Measurements from ENCODE around the gene SDK1.

Gene SDK1

GRCh38 chr7:3910054-3910453 is 609.0 kb downstream of the SDK1 start:
- DNase-seq (ENCODE audit: low read depth): no peak
- TF ChIP-seq, protein P1, sequence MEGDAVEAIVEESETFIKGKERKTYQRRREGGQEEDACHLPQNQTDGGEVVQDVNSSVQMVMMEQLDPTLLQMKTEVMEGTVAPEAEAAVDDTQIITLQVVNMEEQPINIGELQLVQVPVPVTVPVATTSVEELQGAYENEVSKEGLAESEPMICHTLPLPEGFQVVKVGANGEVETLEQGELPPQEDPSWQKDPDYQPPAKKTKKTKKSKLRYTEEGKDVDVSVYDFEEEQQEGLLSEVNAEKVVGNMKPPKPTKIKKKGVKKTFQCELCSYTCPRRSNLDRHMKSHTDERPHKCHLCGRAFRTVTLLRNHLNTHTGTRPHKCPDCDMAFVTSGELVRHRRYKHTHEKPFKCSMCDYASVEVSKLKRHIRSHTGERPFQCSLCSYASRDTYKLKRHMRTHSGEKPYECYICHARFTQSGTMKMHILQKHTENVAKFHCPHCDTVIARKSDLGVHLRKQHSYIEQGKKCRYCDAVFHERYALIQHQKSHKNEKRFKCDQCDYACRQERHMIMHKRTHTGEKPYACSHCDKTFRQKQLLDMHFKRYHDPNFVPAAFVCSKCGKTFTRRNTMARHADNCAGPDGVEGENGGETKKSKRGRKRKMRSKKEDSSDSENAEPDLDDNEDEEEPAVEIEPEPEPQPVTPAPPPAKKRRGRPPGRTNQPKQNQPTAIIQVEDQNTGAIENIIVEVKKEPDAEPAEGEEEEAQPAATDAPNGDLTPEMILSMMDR (IDR thresholded peaks at IDR 0.05; ENCODE audit: insufficient read depth, low read depth, low read length, missing control alignments): no peak
- H3K4me3 ChIP-seq (ENCODE audit: low read depth, low read length): no peak overlapping the region

DNA sequence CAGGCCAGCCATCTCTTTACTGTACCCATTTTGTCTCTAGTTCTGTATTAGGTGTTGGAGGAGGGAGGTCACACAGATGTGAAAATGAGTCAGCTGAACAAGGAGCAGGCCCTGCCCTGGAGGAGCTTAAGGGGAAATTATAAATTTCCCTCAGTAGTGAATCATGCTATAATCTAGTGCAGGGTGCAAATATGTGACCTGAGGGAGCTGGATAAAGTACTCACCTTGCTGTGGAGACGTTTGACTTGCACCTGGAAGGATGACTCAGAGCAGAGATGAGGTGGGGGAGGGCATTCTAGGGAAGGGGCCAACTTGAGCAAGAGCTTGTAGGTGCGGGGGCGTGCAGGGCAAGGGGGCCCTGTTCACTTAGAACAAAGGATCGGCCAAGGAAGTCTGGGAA is 610.6 kb downstream of the SDK1 start:
- DNase-seq (ENCODE audit: low read depth): no peak
- no peak overlapping the region for H3K4me3 ChIP-seq (ENCODE audit: low read depth, low read length)
- TF ChIP-seq, protein P1 (IDR thresholded peaks at IDR 0.05; ENCODE audit: insufficient read depth, low read depth, low read length, missing control alignments): no peak

DNA sequence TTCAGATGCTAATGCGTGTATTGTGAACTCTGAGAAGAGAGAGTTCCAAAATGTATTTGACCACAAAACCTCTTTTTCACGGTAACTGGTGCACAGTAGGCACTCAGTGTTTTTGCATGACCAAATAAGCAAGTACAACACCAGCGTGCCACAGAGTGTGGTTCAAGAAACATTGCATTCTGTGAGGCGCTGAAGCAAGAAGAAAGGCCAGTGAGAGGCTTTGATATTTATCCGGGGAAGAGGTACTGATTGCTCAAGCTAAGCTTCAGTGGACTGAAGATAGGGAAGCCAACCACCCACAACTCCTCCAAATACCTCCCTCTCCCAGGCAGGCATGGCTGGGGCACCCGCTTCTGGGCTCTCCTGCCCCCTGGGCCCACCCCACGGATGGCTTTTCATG is 611.2 kb downstream of the SDK1 start:
- TF ChIP-seq, protein P1 (IDR thresholded peaks at IDR 0.05; ENCODE audit: insufficient read depth, low read depth, low read length, missing control alignments): no peak
- DNase-seq (ENCODE audit: low read depth): no peak

DNA sequence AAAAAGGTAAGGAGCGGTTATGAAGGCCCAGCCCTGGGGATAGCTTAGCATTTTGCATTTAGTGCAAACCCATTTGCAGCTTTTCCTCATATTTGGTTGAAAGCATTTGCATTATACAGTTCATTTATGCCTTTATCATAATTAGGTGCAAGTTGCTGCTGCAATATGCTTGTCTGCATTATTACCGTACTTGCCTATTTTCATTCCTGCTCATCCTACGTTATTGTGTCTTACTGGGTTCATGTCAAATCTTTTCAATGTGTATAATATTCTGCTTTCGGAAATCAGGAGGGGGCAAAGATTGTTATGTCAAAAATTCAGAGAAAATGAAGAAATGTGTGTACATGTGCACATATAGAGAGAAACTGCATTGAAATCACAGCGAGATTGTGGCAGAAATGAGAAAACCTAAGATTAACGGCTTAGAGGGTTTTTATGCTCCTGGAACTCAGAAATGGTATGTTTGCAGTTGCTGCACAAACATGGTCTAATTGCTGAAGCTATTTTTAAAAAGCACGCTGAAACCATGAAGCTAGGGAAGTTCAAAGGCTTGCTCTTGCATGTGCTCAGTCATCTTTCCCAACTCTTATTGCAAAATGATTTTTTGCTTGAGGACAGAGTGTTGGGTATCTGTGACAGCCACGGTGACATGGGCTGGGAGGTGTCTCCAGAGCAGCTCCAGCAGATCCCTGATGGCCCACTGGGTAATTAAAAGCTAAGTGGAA is 613.2 kb downstream of the SDK1 start:
- no peak for DNase-seq (ENCODE audit: low read depth)
- no peak overlapping the region for H3K4me3 ChIP-seq (ENCODE audit: low read depth, low read length)
- TF ChIP-seq, protein P1 (IDR thresholded peaks at IDR 0.05; ENCODE audit: insufficient read depth, low read depth, low read length, missing control alignments): no peak

More for the DNA sequence above, 611.2 kb downstream of the SDK1 start:
- no peak overlapping the region for H3K4me3 ChIP-seq (ENCODE audit: low read depth, low read length)

DNA sequence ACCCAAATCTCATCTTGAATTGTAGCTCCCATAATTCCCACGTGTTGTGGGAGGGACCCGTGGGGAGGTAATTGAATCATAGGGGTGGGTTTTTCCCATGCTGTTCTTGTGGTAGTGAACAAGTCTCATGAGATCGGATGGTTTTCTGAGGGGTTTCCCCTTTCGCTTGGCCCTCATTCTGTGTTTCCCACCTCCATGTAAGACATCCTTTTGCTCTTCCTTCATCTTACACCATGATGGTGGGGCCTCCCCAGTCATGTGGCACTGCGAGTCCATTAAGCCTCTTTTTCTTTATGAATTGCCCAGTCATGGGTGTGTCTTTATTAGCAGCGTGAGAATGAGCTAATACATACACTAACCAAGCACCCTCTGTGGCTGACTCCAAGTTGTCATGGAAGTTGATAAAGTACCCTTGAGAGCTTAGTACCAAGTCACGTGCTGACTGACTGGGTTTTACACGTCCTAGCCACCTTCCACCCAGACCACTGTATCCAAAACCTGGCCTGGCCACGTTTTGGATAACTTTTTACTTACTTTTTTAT is 614.4 kb downstream of the SDK1 start:
- TF ChIP-seq, protein P1 (IDR thresholded peaks at IDR 0.05; ENCODE audit: insufficient read depth, low read depth, low read length, missing control alignments): no peak
- DNase-seq (ENCODE audit: low read depth): no peak
- H3K4me3 ChIP-seq (ENCODE audit: low read depth, low read length): no peak overlapping the region

- DNase-seq (ENCODE audit: low read depth): no peak
- TF ChIP-seq, protein P1 (IDR thresholded peaks at IDR 0.05; ENCODE audit: insufficient read depth, low read depth, low read length, missing control alignments): no peak
- H3K4me3 ChIP-seq (ENCODE audit: low read depth, low read length): no peak overlapping the region
These were observed 615.1 kb downstream of the SDK1 start for GRCh38 chr7:3916146-3916545.

DNA sequence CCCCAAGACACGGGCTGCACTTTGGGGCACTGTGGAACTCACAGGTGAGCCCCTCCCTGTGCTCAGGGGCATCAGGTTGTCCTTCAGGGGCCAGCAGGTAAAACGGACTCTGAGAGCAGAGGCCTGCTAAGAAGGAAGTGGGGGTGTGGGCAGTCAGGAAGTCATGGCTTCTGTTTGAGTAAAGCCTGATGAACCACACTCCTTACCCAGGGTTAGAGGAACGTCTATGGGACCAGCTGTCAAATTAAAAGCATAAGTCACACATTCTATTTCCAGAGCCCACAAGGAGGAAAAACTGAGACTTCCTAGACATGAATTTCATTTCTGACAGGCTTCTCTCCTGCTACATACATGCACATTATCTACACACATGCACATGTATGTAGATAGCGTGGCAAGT is 616.4 kb downstream of the SDK1 start:
- TF ChIP-seq, protein P1 (IDR thresholded peaks at IDR 0.05; ENCODE audit: insufficient read depth, low read depth, low read length, missing control alignments): no peak
- DNase-seq (ENCODE audit: low read depth): no peak

More for the DNA sequence above, 616.4 kb downstream of the SDK1 start:
- no peak overlapping the region for H3K4me3 ChIP-seq (ENCODE audit: low read depth, low read length)
